Fibroblast of skin of right quadriceps (primary cell): ENCODE data around the gene HOXA1.
A peak's percentile ranks its signal among the peaks of the same experiment; 100 is the strongest.

ENCODE experiments used
- DNase-seq: peaks from one replicate; pipeline ENCODE4 v3.0.0-alpha.2; 2013

HOXA1 gene

GRCh38 chr7:27104341-27105058 is 8.7 kb upstream of the HOXA1 start:
- DNase-seq, result no peak

DNA sequence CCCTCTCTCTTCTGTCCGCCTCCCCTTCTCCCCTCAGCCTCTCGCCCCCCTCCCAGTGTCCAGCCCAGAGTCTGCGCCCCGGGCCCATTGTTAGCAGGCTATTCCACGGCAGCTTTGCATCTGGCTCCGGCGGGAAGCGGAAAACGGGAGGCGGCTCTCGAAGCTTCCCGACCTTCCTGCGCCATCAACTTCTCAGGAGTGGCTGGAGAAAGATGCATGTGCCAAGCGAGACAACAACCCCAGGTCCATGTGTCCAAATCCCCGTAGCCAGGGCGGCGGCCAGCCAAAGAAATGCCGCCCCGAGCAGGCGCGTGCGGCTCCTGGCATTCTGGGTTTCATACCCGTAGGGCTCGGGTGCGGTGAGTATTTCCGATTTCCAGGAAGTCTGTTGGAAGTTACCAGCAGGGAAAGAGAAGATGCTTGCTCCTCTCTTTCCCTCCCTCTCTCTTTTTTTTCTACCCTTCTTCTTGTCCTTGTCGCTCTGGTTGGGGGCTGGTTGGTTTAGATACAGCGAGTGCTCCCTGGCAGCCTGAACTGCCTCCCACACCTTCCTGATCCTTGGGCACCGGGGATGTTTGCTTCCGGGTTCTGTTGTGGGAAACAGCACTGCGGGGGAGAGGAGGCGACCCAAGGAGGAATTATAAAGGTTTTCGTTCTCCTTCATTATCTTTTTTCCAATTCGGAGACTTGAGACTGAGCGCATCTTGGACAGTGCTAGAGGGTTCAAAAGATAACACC is 7.9 kb upstream of the HOXA1 start:
- no peak for DNase-seq

GRCh38 chr7:27102581-27103442 is 7.0 kb upstream of the HOXA1 start, which contains the start of gene HOXA2:
TSS of gene HOXA2 (minus strand) at chr7:27102683. CDS start at chr7:27102500, 183 bp downstream.
- no peak for DNase-seq

- no peak for DNase-seq
These were observed 6.3 kb upstream of the HOXA1 start for GRCh38 chr7:27101957-27102580.

GRCh38 chr7:27101171-27101956 is 5.6 kb upstream of the HOXA1 start:
- DNase-seq, result no peak

GRCh38 chr7:27100694-27101170 is 4.9 kb upstream of the HOXA1 start:
- no peak for DNase-seq

- no peak for DNase-seq
These were observed 3.9 kb upstream of the HOXA1 start for GRCh38 chr7:27099453-27100370.

- peak; percentile 79 for DNase-seq
These were observed 3.0 kb upstream of the HOXA1 start for GRCh38 chr7:27098578-27099451.

- peak; percentile 29 for DNase-seq
These were observed 2.1 kb upstream of the HOXA1 start for GRCh38 chr7:27097686-27098577.

- DNase-seq, result peak; percentile 26
These were observed 1.1 kb upstream of the HOXA1 start for GRCh38 chr7:27096768-27097514.

GRCh38 chr7:27095050-27095896 is 527 bp downstream of the HOXA1 start:
- DNase-seq, result no peak

- DNase-seq, result no peak
These were observed 1.3 kb downstream of the HOXA1 start for GRCh38 chr7:27094304-27095049.

- DNase-seq, result no peak
These were observed 2.5 kb downstream of the HOXA1 start for GRCh38 chr7:27093184-27093895.

DNA sequence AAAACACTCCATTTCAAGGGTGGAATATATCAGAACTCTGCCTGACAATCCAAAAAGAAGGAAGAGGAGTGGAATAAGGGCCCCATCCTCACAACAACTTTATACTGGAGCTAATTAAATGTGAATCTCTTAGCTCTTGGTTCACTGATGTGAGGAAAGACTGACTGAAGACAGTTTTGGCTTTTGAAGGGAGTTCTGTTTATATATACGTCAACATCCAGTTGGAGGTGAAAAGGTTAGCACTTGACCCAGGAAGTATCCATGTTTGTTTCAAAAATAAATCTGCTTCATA is 3.0 kb downstream of the HOXA1 start:
- DNase-seq, result no peak

DNA sequence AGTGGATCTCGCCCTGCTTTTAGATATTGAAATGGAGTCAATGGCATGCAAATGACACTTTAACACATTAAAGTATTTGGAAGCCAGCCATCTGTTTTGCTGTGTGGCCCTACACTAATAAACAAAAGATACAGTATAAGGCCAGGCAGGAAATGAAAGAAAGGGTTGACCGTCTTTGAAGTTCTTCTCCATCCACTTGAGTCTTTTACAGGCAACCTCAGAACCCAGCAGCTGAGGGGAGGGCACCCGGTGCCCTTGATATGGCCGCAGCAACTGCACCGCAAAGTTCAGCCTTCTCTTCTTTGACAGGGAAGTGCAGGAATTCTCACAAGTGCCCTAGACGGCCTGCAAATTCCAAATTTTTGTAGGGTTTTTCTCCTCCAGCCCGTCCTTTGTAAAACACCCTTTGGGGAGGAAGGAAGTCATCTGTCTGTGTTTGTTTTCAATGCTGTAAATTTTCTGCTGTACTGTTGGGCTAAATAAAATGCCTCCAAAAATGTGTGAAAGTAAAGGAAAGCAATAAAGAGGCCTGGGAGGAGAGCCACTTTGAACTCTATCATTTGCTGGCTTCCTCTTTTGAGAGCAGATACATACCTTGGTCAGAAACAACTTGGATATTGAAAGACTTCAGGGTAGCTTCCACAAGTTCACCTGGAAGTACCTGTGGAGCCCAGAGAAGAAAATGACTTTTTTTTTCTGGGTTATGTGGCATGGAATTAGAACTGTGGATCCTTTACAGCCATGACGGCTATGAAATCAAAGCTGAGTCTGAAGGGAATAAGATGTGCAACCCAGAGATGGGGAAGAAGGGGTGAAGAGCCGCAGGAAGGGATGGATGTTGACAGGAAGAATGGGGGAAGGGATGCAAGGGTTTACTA is 3.6 kb downstream of the HOXA1 start:
- no peak for DNase-seq
